HEK293 (cell line): ENCODE measurements around the gene BRF1.

ENCODE experiments used
- GLI2 ChIP-seq: fragments of 450-650 bp; formaldehyde crosslinking; IDR thresholded peaks from 2 replicates; pipeline ENCODE4; 2017; ENCODE audit warnings: missing biosample characterization, missing genetic modification characterization, low read depth, borderline replicate concordance
- TCF7L2 ChIP-seq: IDR thresholded peaks from 2 replicates; pipeline ENCODE4 v1.6.1; 2011; ENCODE audit warnings: low read depth, mild to moderate bottlenecking, inconsistent platforms, low read length, moderate library complexity, borderline replicate concordance
- TRIM28 ChIP-seq: IDR thresholded peaks from 2 replicates; pipeline ENCODE4 v1.6.1; 2011; ENCODE audit warnings: low read length, control low read depth, borderline replicate concordance
- ZNF184 ChIP-seq: fragments of 450-650 bp; IDR thresholded peaks from 2 replicates; pipeline ENCODE4 v1.5.1; 2018; ENCODE audit warnings: missing biosample characterization, mild to moderate bottlenecking, missing genetic modification characterization
- ZNF239 ChIP-seq: fragments of 450-650 bp; formaldehyde crosslinking; IDR thresholded peaks from 2 replicates; pipeline ENCODE4 v1.5.1; 2016; ENCODE audit warnings: missing biosample characterization, missing genetic modification characterization
- ZNF366 ChIP-seq: fragments of 450-650 bp; formaldehyde crosslinking; conservative IDR thresholded peaks from 2 replicates; pipeline ENCODE4 v1.5.1; 2016; ENCODE audit warnings: missing biosample characterization, missing genetic modification characterization
- ZNF664 ChIP-seq: fragments of 450-650 bp; formaldehyde crosslinking; IDR thresholded peaks from 2 replicates; pipeline ENCODE4 v1.5.1; 2016; ENCODE audit warnings: missing biosample characterization, missing genetic modification characterization
- ZSCAN16 ChIP-seq: fragments of 450-650 bp; formaldehyde crosslinking; IDR thresholded peaks from 2 replicates; pipeline ENCODE4 v1.5.1; 2016; ENCODE audit warnings: missing biosample characterization, missing genetic modification characterization
- TF ChIP-seq, protein P1 (sequence below): fragments of 450-650 bp; formaldehyde crosslinking; IDR thresholded peaks from 2 replicates; pipeline ENCODE4 v1.5.1; 2016; ENCODE audit warnings: missing biosample characterization, missing genetic modification characterization
- TF ChIP-seq, protein P2 (sequence below): fragments of 450-650 bp; formaldehyde crosslinking; IDR thresholded peaks from 2 replicates; pipeline ENCODE4 v1.5.1; 2016; ENCODE audit warnings: missing biosample characterization, missing genetic modification characterization

DNA sequence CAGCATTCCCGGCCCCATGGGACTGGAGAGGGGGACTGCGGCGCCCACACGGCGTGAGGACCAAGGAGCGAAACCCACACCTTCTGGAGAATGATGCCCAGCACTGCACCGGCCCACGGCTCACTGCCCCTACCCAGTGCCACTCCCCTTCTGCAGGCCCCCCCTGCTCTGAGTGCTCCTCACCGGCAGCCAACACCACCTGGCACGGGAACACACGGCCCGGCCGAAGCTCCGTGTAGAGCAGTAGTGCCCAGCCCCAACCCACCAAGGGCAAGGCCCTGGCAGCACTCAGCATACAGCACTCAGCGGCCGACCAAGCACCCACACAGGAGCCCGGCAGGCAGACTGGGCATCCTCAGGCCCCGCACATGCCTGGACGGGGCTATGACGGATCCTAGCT lies 39.0 kb downstream of the BRF1 start:
- TF ChIP-seq, protein P1, sequence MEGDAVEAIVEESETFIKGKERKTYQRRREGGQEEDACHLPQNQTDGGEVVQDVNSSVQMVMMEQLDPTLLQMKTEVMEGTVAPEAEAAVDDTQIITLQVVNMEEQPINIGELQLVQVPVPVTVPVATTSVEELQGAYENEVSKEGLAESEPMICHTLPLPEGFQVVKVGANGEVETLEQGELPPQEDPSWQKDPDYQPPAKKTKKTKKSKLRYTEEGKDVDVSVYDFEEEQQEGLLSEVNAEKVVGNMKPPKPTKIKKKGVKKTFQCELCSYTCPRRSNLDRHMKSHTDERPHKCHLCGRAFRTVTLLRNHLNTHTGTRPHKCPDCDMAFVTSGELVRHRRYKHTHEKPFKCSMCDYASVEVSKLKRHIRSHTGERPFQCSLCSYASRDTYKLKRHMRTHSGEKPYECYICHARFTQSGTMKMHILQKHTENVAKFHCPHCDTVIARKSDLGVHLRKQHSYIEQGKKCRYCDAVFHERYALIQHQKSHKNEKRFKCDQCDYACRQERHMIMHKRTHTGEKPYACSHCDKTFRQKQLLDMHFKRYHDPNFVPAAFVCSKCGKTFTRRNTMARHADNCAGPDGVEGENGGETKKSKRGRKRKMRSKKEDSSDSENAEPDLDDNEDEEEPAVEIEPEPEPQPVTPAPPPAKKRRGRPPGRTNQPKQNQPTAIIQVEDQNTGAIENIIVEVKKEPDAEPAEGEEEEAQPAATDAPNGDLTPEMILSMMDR (tag by site-specific recombination): no peak
- no peak for TF ChIP-seq ZSCAN16 (tag by site-specific recombination)
- TF ChIP-seq TRIM28: no peak
- no peak for TF ChIP-seq ZNF184
- TF ChIP-seq ZNF239 (tag by site-specific recombination): no peak
- TF ChIP-seq TCF7L2: no peak
- no peak for TF ChIP-seq ZNF664 (tag by site-specific recombination)
- TF ChIP-seq GLI2 (tag by site-specific recombination): no peak
- TF ChIP-seq, protein P2, sequence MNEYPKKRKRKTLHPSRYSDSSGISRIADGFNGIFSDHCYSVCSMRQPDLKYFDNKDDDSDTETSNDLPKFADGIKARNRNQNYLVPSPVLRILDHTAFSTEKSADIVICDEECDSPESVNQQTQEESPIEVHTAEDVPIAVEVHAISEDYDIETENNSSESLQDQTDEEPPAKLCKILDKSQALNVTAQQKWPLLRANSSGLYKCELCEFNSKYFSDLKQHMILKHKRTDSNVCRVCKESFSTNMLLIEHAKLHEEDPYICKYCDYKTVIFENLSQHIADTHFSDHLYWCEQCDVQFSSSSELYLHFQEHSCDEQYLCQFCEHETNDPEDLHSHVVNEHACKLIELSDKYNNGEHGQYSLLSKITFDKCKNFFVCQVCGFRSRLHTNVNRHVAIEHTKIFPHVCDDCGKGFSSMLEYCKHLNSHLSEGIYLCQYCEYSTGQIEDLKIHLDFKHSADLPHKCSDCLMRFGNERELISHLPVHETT (tag by site-specific recombination): no peak
- TF ChIP-seq ZNF366 (tag by site-specific recombination): no peak
